Breast epithelium (tissue), 4 donors: ENCODE data around the gene IER3. TPM values are rescaled to one million over a fixed set of nuclear protein-coding genes. Genes with fewer than 3 reads are reported as not detected.
A peak's percentile ranks its signal among the peaks of the same experiment; 100 is the strongest.

ENCODE experiments used
- DNase-seq, 2 donors: peaks; one replicate each; pipeline ENCODE4 v3.0.0-alpha.2; 2019; ENCODE audit warnings: low spot score in 2 of 2
- H3K27ac ChIP-seq, 2 donors: fragments of 200-600 bp; sonication (generic) in 1 of 2; one replicate each; pipeline ENCODE4 v1.5.1; 2016 to 2019; ENCODE audit warnings: mild to moderate bottlenecking in 1 of 2
- H3K27me3 ChIP-seq, 2 donors: fragments of 200-600 bp; sonication (generic) in 1 of 2; one replicate each; pipeline versions ENCODE4 v1.5.1 to v1.6.0; 2017 to 2019; ENCODE audit warnings: control low read depth in 1 of 2, mild to moderate bottlenecking in 1 of 2
- H3K36me3 ChIP-seq: fragments of 200-600 bp; one replicate; pipeline ENCODE4 v1.5.1; 2019
- H3K4me1 ChIP-seq, 2 donors: fragments of 200-600 bp; sonication (generic); one replicate each; pipeline ENCODE4 v1.5.1; 2016 to 2019; ENCODE audit warnings: control low read depth in 1 of 2
- H3K4me3 ChIP-seq, 3 donors: fragments of 200-600 bp; sonication (generic); 1 replicate in 2 of 3; 2 replicates in 1 of 3; pipeline ENCODE4 v1.5.1; 2016 to 2019; ENCODE audit warnings: mild to moderate bottlenecking in 3 of 3, moderate library complexity in 2 of 3
- H3K9me3 ChIP-seq, 2 donors: fragments of 200-600 bp; sonication (generic) in 1 of 2; one replicate each; pipeline ENCODE4 v1.5.1; 2016 to 2019; ENCODE audit warnings: control low read depth in 1 of 2
- POLR2A ChIP-seq: fragments of 450-650 bp; IDR thresholded peaks from one replicate; pipeline ENCODE4 v1.6.1; 2016; ENCODE audit warnings: antibody characterized with exemption, mild to moderate bottlenecking, moderate library complexity
- POLR2AphosphoS5 ChIP-seq, 3 donors: sonication (generic); formaldehyde crosslinking; IDR thresholded peaks; one replicate each; pipeline ENCODE4 v1.6.1; 2017; ENCODE audit warnings: antibody characterized with exemption in 3 of 3
- intact Hi-C: fragments of 100-400 bp; cut with DNase I; formaldehyde crosslinking; loops from one replicate; pipeline ENCODE4 v1.15.1; 2023; ENCODE audit warnings: low total_unique reads
- total RNA-seq, 3 donors: library from RNA; depleted of rRNA; stranded (reverse); fragments of >200 nt; gene quantifications; one replicate each; pipeline ENCODE4 v1.1.0, GENCODE V29; 2016
- TF ChIP-seq, protein P1 (sequence below), 3 donors: fragments of 450-650 bp; IDR thresholded peaks; one replicate each; pipeline ENCODE4 v1.5.1; 2016 to 2017; ENCODE audit warnings: antibody characterized with exemption in 3 of 3, mild to moderate bottlenecking in 3 of 3, moderate library complexity in 3 of 3

The IER3 gene
- total RNA-seq, 3 donors from 2014 or later: 7.7 to 64.1 (median 20.0) TPM

DNA sequence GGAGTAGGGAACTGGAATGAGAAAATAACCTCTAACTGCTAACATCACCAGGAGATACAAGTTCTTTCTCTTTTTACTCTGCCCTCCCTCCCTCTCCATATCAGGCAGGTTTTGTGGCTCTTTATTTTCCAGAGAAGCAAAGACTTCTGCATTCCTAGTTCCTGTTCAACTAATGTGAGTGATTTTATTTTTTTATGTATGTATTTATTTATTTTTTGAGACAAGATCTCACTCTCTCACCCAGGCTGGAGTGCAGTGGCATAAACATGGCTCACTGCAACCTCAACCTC is 6.0 kb upstream of the IER3 start:
- no peak for TF ChIP-seq POLR2A
- TF ChIP-seq POLR2AphosphoS5 (IDR thresholded peaks at IDR 0.05): no peak
- TF ChIP-seq, protein P1, sequence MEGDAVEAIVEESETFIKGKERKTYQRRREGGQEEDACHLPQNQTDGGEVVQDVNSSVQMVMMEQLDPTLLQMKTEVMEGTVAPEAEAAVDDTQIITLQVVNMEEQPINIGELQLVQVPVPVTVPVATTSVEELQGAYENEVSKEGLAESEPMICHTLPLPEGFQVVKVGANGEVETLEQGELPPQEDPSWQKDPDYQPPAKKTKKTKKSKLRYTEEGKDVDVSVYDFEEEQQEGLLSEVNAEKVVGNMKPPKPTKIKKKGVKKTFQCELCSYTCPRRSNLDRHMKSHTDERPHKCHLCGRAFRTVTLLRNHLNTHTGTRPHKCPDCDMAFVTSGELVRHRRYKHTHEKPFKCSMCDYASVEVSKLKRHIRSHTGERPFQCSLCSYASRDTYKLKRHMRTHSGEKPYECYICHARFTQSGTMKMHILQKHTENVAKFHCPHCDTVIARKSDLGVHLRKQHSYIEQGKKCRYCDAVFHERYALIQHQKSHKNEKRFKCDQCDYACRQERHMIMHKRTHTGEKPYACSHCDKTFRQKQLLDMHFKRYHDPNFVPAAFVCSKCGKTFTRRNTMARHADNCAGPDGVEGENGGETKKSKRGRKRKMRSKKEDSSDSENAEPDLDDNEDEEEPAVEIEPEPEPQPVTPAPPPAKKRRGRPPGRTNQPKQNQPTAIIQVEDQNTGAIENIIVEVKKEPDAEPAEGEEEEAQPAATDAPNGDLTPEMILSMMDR (IDR thresholded peaks at IDR 0.05): no peak
- Histone ChIP-seq H3K4me1 (peaks cover 0 to 36% of the 10 kb centered on the region in 2 donors), H3K4me3 (no peak overlapping the region), H3K9me3 (no peaks in the 10 kb centered on the region), H3K36me3 (no peaks in the 10 kb centered on the region), H3K27ac (peak overlapping the region; percentile 68 to 97), H3K27me3 (no peaks in the 10 kb centered on the region)
- intact Hi-C loops: no loop called here
- no peak for DNase-seq

DNA sequence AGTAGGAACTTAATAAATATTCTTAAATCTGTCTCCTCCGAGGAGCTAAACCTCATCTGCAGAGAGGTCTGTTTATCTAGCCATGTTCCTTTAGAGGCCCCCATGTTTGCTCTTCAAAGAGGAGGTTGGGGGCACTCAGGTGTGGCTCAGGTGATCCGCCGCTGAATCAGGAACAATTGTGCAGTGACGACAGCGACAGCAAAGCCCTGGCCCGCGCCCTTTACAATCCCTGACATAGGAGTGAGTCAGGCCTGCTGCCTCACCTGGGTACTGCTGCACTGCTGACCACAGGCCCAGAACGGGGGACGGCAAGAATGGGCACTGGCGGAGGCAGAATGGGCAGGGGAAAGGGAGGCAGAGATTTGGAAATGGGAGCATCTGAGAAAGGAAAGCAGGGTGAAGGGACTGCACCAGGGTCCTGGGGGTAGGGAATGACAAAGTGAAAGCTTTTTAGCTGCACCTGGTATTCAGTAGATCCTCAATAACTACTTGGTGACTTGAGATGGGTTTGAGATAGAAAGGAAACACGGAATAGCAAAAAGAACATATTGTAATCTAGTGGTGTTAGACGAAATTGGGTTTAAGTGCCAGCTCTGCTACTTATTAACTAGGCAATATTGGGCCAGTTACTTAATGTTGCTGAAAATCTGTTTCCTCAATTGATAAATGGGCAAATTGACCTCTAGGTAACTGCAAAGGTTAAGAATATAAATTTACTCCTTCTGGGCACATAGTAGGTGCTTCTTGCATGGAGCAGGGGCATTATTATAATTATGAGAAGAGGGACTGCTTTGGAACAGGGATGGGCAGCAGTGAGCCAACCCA is 5.4 kb upstream of the IER3 start:
- H3K36me3 ChIP-seq: no peaks in the 10 kb centered on the region
- no peaks in the 10 kb centered on the region for H3K27me3 ChIP-seq
- H3K27ac ChIP-seq: peak overlapping the region; percentile 68 to 97
- no peak for DNase-seq
- no peak overlapping the region for H3K4me3 ChIP-seq
- no peaks in the 10 kb centered on the region for H3K9me3 ChIP-seq
- TF ChIP-seq POLR2A (no peak), POLR2AphosphoS5 (IDR thresholded peaks at IDR 0.05) (no peak)
- TF ChIP-seq, protein P1 (IDR thresholded peaks at IDR 0.05): no peak
- peaks cover 0 to 36% of the 10 kb centered on the region in 2 donors for H3K4me1 ChIP-seq
- intact Hi-C loops: no loop called here

DNA sequence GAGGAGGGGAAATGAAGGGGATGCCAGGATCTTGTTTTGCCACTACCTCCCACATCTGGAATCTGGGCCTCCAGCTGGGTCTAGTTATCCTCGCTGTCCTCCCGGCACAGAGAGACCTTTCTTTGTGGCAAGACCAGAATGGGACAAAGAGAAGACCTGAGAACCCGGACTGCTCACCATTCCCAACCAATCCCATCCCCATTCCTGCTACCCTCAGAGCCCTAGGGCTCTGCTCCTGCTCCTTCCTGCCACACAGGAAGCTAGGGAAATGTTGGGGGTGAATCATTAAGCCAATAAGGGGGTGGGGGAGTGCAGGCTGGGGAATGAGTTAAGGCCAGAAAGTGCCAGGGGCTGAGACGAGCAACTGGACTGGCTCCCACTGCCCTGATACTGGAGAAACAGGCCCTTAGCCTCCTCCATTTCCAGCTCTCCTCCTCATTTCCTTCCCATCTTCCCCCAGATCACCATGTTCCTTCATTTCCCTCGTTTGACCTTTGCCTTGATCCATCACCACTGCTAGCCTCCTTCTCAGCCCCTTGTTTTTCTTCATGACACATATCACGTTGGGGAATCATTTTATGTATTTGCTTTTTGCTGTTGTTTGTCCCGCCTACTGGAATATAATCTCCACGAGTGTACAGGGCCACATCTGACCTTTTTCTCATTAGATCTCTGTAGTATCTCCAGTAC is 4.6 kb upstream of the IER3 start:
- Histone ChIP-seq H3K4me1 (peaks cover 0 to 36% of the 10 kb centered on the region in 2 donors), H3K27me3 (no peaks in the 10 kb centered on the region), H3K9me3 (no peaks in the 10 kb centered on the region), H3K36me3 (no peaks in the 10 kb centered on the region), H3K27ac (peak overlapping the region; percentile 68 to 97), H3K4me3 (no peak overlapping the region)
- TF ChIP-seq, protein P1 (IDR thresholded peaks at IDR 0.05): no peak
- TF ChIP-seq POLR2A (no peak), POLR2AphosphoS5 (IDR thresholded peaks at IDR 0.05) (no peak)
- peak in 1 of 2 donors; percentile 55 for DNase-seq
- intact Hi-C loops: no loop called here

DNA sequence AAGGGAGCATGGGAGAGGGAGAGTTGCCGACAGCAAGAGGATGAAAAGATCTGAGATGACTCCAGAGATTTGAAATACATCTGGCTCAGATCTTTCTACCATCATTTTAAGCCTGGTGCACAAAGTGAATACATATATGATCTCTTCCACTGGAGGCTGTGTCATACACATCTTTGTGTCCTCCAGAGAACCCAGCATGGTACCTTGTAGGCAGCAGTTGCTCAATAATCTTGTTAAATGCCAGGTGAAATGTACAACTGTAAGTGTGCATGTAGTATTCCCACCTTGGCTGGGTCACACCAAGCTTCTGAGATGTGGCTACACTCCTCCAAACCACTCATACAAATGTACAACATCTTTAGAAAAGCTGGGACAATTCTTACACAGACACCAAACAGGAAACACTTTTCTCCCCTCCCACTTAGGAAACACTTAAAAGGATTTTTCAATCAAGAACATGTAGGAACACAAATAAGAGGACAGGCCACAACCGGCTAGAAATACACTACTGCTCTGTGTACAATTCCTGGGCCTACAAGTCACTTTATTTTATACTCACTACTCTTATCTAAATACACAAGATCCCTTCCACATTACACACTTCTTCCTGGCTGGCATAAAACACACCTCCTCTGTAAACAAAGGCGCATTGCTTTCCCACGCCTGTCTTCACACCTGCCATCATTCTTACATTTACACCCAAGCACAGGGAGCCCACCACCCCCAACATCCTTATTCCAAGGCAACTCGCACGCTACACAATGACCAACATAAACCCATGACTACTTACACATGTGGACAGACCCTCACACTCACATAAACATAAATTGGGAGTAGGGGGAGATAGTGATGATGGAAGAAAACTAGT is 3.8 kb upstream of the IER3 start:
- no peaks in the 10 kb centered on the region for H3K27me3 ChIP-seq
- peak overlapping the region; percentile 68 to 97 for H3K27ac ChIP-seq
- no peaks in the 10 kb centered on the region for H3K36me3 ChIP-seq
- no peak for DNase-seq
- H3K9me3 ChIP-seq: no peaks in the 10 kb centered on the region
- H3K4me1 ChIP-seq: peaks cover 0 to 32% of the 10 kb centered on the region in 2 donors
- H3K4me3 ChIP-seq: no peak overlapping the region
- intact Hi-C loops: no loop called here
- TF ChIP-seq POLR2AphosphoS5 (IDR thresholded peaks at IDR 0.05): no peak
- TF ChIP-seq, protein P1 (IDR thresholded peaks at IDR 0.05): no peak
- TF ChIP-seq POLR2A: no peak
